NCI-H1417 (cell line): ENCODE measurements around the gene PRKN.
A peak's percentile ranks its signal among the peaks of the same experiment; 100 is the strongest.

Source experiments
- DNase-seq, 3 experiments: peaks; one replicate each; lab custom pipeline; 2025; lab: John Stamatoyannopoulos, UW

The PRKN gene

GRCh38 chr6:161415302-161415855 is 1312.2 kb downstream of the PRKN start:
- DNase-seq: no peak

GRCh38 chr6:161414707-161415106 is 1312.9 kb downstream of the PRKN start:
- no peak for DNase-seq

- DNase-seq: no peak
Observed at GRCh38 chr6:161414180-161414579, 1313.4 kb downstream of the PRKN start.

DNA sequence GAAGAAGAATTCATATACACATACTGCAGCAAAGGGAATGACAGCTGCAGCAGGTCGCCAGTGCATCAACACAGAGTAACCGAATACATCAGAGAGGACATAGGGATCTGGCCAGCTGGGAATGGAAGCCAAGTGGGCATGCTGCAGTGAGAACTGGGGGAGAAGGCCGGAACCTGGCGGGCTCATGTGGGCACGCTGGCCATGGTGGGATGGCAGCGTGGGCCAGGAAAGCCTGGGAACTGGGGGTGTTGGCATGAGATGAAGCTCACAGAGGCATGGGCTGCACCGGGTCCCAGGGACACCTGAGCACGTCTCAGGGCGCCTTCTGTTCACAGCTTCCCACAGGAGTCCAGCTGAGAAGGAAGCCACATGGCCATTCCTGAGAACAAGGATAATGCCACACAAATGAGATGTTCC is 1314.2 kb downstream of the PRKN start:
- no peak for DNase-seq

- DNase-seq: no peak
Observed at GRCh38 chr6:161412795-161413194, 1314.8 kb downstream of the PRKN start.

- DNase-seq: peak in 1 of 3 experiments; percentile 15
Observed at GRCh38 chr6:161411265-161411944, 1316.2 kb downstream of the PRKN start.

- no peak for DNase-seq
Observed at GRCh38 chr6:161410736-161411135, 1316.8 kb downstream of the PRKN start.

- no peak for DNase-seq
Observed at GRCh38 chr6:161410076-161410475, 1317.5 kb downstream of the PRKN start.

DNA sequence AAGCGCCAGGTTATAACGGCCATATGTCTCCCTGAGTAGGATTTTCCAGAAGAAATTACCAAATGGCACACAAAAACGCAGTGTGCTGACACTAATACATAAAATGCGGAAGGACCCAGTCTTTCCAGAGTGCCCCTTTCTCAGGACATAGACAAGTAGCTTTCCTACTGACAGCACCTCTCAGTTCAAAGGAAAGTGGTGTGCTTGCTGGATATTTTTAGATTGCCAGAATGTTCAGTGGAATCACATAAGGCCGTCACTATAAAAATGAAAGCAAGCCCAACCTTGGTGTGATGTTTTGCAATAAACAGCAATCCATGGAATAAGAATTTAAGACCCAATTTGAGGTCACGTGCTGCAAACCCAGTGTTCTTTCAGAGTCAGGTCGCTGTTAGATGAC is 1318.2 kb downstream of the PRKN start:
- DNase-seq: no peak

DNA sequence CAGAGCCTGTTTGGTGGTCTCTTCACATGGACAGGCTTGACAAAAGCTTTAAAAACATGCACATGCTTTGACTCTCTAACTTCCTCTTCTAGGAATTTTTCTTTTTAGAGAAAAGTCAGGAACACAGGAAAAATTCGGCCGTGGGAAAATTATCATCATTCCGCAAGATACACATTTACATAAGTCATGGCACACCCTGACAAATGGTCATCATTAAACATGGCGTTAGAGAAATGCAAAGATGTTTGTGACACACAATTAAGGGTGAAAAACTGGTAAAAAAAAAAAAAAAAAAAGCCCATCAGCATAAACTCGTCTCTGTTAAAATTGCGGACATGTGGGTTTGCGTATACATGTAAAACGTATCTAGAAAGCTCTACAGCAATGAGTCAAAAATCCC is 1319.5 kb downstream of the PRKN start:
- no peak for DNase-seq

DNA sequence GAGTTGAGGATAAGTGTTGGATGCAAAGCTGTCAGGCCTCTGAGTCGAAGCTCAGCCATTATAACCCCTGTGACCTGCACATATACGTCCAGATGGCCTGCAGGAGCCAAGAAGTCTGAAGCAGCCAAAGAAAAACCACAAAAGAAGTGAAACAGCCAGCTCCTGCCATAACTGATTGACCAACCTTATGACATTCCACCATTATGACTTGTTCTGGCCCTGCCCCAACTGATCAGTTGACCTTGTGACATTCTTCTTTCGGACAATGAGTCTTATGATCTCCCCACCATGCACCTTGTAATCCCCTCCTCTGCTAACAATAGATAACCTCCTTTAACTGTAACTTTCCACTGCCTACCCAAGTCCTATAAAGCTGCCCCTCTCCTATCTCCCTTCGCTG is 1320.0 kb downstream of the PRKN start:
- DNase-seq: no peak

DNA sequence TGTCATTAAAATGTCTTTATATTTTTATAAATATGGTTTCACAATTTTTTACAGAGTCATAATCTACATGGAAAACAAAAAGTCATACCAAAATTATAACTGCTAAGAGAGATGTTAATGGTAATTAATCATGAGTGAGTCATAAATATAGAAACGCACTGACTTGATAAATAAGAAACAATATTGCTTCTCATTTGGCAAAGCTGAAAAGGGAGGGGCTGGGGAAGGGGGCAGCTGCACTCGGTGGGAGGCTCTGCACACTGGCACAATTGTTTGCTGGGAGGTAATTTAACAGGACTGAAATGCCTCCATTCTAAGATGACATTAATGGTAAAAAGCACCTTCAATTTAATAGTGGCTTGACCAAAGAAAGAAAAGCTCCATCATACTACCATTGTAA is 1320.5 kb downstream of the PRKN start:
- DNase-seq: peak in 2 of 3 experiments; percentile 37 to 74

DNA sequence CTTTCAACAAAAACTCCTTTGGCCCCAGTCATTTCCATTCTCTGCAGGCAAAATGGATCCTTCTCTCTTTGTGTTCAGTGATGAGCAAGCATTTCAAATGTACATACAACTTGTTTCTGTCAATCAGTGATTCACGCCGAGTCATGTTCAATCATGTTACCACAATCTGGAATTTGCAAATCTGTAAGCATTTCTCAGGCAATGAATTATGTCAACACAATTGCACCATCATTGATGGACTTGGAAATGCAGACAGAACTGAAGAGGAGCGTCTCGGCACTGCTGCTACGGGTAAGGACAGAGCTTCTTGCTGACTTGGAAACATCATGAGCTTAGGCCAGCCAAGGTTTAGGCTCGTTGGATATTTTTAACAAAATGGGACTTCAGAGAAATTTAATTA is 1320.9 kb downstream of the PRKN start:
- DNase-seq: peak in 1 of 3 experiments; percentile 54

DNA sequence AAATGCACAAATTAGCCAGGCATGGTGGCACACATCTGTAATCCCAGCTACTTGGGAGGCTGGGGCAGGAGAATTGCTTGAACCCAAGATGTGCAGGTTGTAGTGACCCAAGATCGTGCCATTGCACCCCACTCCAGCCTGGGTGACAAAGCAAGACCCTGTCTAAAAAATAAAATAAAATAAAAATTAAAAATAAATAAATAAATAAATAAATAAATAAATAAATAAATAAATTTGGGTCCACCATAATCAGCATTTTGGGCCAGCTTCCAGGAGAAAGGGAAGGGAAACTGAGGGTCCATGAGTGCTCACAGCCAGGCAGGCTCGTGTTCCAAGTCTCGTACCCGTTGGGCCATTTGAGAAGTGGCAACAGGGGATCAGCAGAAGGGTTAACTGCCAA is 1322.1 kb downstream of the PRKN start:
- no peak for DNase-seq

DNA sequence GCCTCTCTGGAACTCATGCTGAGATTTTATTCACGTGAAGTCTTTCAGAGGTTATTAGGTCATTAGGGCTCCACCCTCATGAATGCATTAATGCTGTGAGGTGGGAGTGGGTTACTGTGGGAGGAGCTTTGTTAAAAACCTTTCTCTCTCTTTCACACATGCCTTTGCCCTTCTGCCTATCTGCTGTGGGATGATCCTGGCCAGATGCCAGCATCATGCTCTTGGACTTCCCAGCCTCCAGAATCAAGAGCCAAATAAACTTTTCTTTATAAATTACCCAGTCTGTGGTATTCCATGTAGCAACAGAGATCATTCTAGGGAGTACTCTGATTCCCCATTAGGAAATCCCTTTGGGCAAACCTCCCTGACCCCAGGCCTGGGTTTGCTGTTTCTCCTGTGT is 1323.8 kb downstream of the PRKN start:
- no peak for DNase-seq

DNA sequence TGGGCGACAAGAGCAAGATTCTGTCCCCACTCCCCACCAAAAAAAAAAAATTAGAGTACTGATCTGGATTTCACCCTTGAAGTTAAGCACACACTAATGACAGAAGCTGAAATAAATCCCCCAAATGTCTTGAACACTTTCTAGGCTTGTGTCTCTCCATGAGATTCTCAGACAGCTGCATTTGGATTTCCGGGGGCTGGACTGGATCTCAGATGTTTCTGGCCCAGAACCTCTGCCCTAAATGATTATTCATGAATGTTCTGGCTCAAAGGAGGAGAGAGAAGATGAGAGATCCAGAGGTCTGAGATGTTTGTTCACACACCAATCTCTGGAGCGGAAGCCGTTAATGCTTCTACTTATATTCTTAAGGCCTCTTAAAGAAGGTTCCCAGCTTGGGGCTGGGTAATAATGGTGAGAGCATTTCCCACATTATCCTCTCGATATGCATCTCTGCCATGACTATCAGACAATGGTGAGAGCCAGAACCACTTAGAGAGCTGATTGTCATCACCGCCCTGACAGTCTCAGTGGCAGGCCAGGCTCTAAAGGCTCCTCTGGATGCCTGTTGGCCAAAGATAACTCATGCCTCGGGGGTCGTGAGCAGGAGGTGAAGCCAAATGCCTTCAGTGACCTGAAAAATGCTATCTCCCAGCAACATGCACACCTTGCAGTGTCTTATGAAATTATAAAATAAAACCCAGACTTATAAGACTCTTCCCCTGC is 1325.8 kb downstream of the PRKN start:
- no peak for DNase-seq

DNA sequence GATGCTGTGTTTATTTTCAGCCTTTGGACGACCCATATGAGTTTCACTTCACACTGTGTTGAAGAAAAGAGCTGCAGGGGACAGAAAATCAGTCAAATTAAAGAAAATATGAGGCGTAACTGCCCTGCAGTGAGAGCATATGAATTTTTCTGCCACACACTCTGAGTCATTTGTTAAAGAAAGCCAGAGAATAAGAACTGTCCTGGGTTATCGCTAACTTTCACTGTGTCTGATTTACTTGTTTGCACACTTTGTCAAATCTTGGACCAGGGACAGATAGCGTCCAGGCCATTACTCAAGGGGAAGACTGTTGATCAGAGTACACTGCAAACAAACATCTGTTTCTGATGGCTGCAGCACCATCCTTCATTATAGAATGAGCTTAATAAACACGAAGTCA is 1326.9 kb downstream of the PRKN start:
- DNase-seq: no peak

DNA sequence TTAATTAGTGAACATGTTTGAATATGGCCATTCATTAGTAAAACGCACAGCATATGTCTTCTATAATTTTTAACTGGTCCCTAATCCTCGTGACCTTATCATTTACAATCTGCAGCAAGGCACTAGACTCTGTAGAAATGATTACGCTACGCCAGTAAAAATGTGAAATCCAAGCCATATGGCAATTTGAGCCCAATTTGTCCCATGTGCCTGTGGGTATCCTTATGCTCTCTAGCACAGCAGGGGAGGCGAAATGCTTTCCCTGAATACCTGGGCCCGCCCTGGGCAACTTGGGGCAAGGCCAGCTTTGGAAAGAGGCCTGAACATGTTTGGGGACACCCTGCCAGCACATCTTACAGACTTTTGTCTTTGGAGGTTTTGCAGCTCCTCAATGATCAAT is 1331.0 kb downstream of the PRKN start:
- no peak for DNase-seq

GRCh38 chr6:161395716-161396231 is 1331.8 kb downstream of the PRKN start:
- DNase-seq: no peak

- DNase-seq: no peak
Observed at GRCh38 chr6:161394437-161394836, 1333.1 kb downstream of the PRKN start.

DNA sequence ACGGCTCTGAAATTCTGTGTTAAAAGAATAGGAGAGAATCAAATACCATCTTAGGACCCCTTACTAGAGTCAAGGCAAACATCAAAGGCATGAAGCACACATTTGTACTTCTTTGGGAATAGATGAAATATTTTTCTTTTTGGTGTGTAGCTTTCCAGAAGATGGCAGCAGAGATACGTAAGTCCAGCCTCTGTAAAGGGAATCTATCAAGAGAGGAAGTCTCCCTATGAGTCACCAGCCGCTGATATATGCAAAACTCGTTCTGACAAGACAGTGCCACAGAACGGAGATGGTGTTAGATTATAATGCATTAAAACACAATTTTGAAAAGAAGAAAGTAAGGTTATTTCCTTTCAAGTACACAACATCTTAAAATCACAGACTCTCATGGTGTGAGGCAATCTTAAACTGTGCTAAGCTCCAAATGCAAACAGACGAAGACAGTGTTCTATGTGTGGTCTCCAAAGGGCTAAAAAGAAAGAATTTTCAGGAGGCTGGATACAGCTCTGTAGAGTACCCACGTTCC is 1333.7 kb downstream of the PRKN start:
- peak in 2 of 3 experiments; percentile 47 to 91 for DNase-seq

- DNase-seq: no peak
Observed at GRCh38 chr6:161393292-161393691, 1334.3 kb downstream of the PRKN start.

DNA sequence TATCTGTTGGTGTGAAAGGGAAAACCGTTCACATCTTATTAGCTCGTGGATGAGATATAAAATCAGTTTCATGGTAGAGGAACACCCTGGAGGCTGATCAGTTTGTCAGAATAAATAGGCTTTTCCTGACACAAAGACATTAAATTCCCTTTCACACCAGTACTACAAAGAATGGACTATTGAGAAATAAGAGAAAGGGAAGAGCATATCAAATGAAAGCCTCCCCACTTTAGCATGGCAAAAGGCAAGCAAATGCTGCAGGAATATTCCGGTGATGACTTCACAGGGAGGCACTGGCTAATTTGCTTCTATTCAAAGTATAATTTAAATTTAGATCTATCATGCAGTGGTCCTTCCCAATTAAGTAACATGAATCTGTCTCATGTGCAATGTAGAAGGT is 1337.8 kb downstream of the PRKN start:
- no peak for DNase-seq
